IPS-20b (cell line): ENCODE measurements around the gene SLC49A3.

Experiments
- H3K27ac ChIP-seq: one replicate; pipeline ENCODE4 v1.5.1; 2013; ENCODE audit warnings: low read length
- H3K27me3 ChIP-seq: 2 replicates; pipeline ENCODE4 v1.6.1; 2013; ENCODE audit warnings: mild to moderate bottlenecking, low read length, inconsistent platforms; ENCODE audit not compliant: insufficient read depth
- H3K36me3 ChIP-seq: 2 replicates; pipeline ENCODE4 v1.6.1; 2013; ENCODE audit warnings: low read depth, mild to moderate bottlenecking, inconsistent platforms, low read length, moderate library complexity; ENCODE audit not compliant: insufficient read depth
- H3K4me1 ChIP-seq: 2 replicates; pipeline ENCODE4 v1.6.1; 2013; ENCODE audit warnings: mild to moderate bottlenecking, control low read depth, inconsistent platforms, low read length, moderate library complexity; ENCODE audit not compliant: insufficient read depth
- H3K4me3 ChIP-seq: 2 replicates; pipeline ENCODE4 v1.5.1; 2013; ENCODE audit warnings: mild to moderate bottlenecking, low read length, inconsistent platforms
- H3K9ac ChIP-seq: 2 replicates; pipeline ENCODE4 v1.6.1; 2013; ENCODE audit warnings: low read depth, mild to moderate bottlenecking, inconsistent platforms, low read length, moderate library complexity
- H3K9me3 ChIP-seq: 2 replicates; pipeline ENCODE4 v1.6.1; 2013; ENCODE audit warnings: mild to moderate bottlenecking, low read depth, low read length, inconsistent platforms; ENCODE audit not compliant: insufficient read depth

SLC49A3 gene

GRCh38 chr4:683247-683897 lies 5.6 kb downstream of the SLC49A3 start:
- Histone ChIP-seq H3K9ac (no peak overlapping the region), H3K27ac (no peak overlapping the region)

DNA sequence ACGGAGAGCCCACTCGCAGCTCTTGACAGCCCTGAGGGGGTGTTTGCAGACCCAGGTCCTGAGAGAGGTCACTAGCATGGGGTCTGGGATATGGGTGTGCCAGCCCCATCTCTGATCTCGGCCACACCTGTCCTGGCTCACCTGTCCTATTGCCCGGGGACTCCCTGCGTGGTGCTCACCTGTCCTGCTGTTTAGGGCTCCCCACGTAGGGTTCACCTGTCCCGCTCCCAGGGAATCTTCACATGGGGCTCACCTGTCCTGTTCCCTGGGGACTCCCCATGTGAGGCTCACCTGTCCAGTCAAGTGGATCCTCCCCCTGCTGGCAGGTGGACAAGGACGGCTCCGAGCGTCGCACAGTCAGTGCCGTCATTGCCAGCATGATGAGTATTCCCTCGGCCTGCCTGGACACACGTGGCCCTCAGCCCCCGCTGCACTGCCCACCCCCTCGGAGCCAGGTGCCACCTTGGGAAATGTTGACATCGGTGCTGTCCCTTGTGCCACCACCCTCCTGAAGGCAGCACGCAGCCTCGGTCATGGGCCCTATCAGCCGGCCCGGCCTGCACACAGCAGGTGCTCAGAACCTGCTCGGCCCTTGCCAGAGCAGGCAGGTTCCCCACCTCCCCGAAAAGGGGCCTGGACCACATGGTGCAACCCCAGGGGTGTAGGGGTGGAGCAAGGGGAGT lies 6.3 kb downstream of the SLC49A3 start:
- Histone ChIP-seq H3K27ac (no peak overlapping the region), H3K4me3 (no peak overlapping the region), H3K9me3 (no peaks in the 10 kb centered on the region), H3K4me1 (peaks cover 5% of the 10 kb centered on the region), H3K36me3 (no peaks in the 10 kb centered on the region), H3K27me3 (peaks cover 6% of the 10 kb centered on the region; the same call in 1 of the 2 replicates), H3K9ac (no peak overlapping the region)

More at GRCh38 chr4:683247-683897, 5.6 kb downstream of the SLC49A3 start:
- Histone ChIP-seq H3K27me3 (peaks cover 13% of the 10 kb centered on the region; the same call in 1 of the 2 replicates), H3K4me1 (peaks cover 5% of the 10 kb centered on the region), H3K4me3 (no peak overlapping the region), H3K9me3 (no peaks in the 10 kb centered on the region), H3K36me3 (no peaks in the 10 kb centered on the region)

DNA sequence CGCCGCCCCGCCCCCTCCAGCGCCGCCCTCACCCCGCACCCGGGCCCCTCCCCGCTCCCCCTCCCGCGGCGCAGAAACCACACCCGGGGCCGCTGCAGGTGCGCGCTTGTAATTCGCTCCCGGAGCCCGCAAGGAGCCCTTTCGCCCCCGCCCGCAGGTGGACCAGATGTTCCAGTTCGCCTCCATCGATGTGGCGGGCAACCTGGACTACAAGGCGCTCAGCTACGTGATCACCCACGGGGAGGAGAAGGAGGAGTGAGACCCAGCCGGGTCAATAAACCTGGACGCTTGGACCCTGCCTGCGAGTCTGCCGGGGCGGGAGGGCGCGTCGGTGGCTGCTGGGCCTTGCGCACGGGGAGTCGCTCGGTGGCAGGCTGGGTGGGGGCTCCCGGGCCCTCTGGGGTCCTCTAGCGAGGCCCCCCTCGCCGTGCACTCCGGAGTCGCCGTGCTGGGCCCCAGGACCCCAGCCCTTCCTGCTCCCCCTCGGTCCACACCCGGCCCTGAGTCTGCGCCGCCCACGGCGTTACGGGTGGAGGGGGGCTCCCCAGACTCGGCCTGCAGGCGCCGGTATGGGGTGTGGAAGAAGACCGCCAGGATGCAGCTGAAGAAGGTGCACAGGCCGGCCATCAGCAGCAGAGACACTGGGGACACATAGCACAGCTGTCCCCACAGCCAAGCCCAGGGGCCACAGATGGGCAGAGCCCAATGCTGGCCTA lies 7.1 kb downstream of the SLC49A3 start:
- Histone ChIP-seq H3K27ac (no peak overlapping the region), H3K36me3 (no peaks in the 10 kb centered on the region), H3K9me3 (no peaks in the 10 kb centered on the region), H3K27me3 (peaks cover 6% of the 10 kb centered on the region; the same call in 1 of the 2 replicates), H3K9ac (no peak overlapping the region), H3K4me3 (no peak overlapping the region), H3K4me1 (peaks cover 5% of the 10 kb centered on the region)

- no peaks in the 10 kb centered on the region for H3K36me3 ChIP-seq
- peak overlapping the region; percentile 68 for H3K4me3 ChIP-seq
- peaks cover 6% of the 10 kb centered on the region; the same call in 1 of the 2 replicates for H3K27me3 ChIP-seq
- no peak overlapping the region; the same call in 1 of the 2 replicates for H3K9ac ChIP-seq
- H3K9me3 ChIP-seq, result no peaks in the 10 kb centered on the region
- H3K4me1 ChIP-seq, result peaks cover 5% of the 10 kb centered on the region
- H3K27ac ChIP-seq, result no peak overlapping the region
Observed at GRCh38 chr4:680928-681645, 7.9 kb downstream of the SLC49A3 start.

GRCh38 chr4:680551-680927 lies 8.4 kb downstream of the SLC49A3 start:
- H3K27me3 ChIP-seq, result peaks cover 6% of the 10 kb centered on the region; the same call in 1 of the 2 replicates
- H3K4me3 ChIP-seq, result peak overlapping the region; percentile 68
- no peaks in the 10 kb centered on the region for H3K9me3 ChIP-seq
- no peak overlapping the region for H3K27ac ChIP-seq
- H3K36me3 ChIP-seq, result no peaks in the 10 kb centered on the region
- H3K9ac ChIP-seq, result no peak overlapping the region; the same call in 1 of the 2 replicates
- H3K4me1 ChIP-seq, result peaks cover 5% of the 10 kb centered on the region

GRCh38 chr4:680091-680490 lies 8.9 kb downstream of the SLC49A3 start:
- no peaks in the 10 kb centered on the region for H3K9me3 ChIP-seq
- H3K4me1 ChIP-seq, result peaks cover 5% of the 10 kb centered on the region
- no peak overlapping the region for H3K27ac ChIP-seq
- H3K4me3 ChIP-seq, result peak overlapping the region; percentile 68; the same call in 1 of the 2 replicates
- no peak overlapping the region for H3K9ac ChIP-seq
- H3K27me3 ChIP-seq, result peaks cover 6% of the 10 kb centered on the region; the same call in 1 of the 2 replicates
- no peaks in the 10 kb centered on the region for H3K36me3 ChIP-seq

DNA sequence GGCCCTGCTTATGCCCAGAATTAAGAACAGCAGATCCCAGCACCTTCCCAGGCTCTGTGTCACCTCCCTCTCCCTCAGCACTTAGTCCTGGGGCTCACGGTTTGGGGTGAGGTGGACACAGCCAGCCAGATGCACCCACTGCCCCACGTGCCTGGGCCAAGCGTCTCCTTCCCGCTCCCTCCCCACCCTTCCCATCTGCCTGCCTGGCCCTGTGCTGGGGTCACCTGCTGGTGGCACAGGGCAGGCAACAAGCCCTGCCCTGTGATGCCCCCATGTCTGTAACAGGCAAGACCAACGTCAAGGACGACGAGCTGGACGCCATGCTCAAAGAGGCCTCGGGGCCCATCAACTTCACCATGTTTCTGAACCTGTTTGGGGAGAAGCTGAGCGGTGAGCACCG lies 9.3 kb downstream of the SLC49A3 start:
- no peaks in the 10 kb centered on the region for H3K9me3 ChIP-seq
- H3K27ac ChIP-seq, result no peak overlapping the region
- H3K36me3 ChIP-seq, result no peaks in the 10 kb centered on the region
- H3K4me1 ChIP-seq, result peaks cover 5% of the 10 kb centered on the region
- H3K27me3 ChIP-seq, result peaks cover 6% of the 10 kb centered on the region; the same call in 1 of the 2 replicates
- no peak overlapping the region for H3K9ac ChIP-seq
- H3K4me3 ChIP-seq, result no peak overlapping the region

GRCh38 chr4:679104-679481 lies 9.9 kb downstream of the SLC49A3 start:
- Histone ChIP-seq H3K4me1 (peaks cover 5% of the 10 kb centered on the region), H3K4me3 (no peak overlapping the region), H3K27ac (no peak overlapping the region), H3K9ac (no peak overlapping the region), H3K36me3 (no peaks in the 10 kb centered on the region), H3K9me3 (no peaks in the 10 kb centered on the region), H3K27me3 (peaks cover 6% of the 10 kb centered on the region; the same call in 1 of the 2 replicates)

- Histone ChIP-seq H3K9me3 (no peaks in the 10 kb centered on the region), H3K4me3 (no peak overlapping the region), H3K9ac (no peak overlapping the region), H3K36me3 (no peaks in the 10 kb centered on the region), H3K4me1 (peaks cover 5% of the 10 kb centered on the region), H3K27me3 (peaks cover 6% of the 10 kb centered on the region; the same call in 1 of the 2 replicates), H3K27ac (no peak overlapping the region)
Observed at GRCh38 chr4:678331-679103, 10.4 kb downstream of the SLC49A3 start.

- no peak overlapping the region for H3K27ac ChIP-seq
- peaks cover 6% of the 10 kb centered on the region; the same call in 1 of the 2 replicates for H3K27me3 ChIP-seq
- no peaks in the 10 kb centered on the region for H3K9me3 ChIP-seq
- peaks cover 6% of the 10 kb centered on the region for H3K36me3 ChIP-seq
- H3K4me3 ChIP-seq, result no peak overlapping the region
- H3K4me1 ChIP-seq, result peaks cover 5% of the 10 kb centered on the region
- no peak overlapping the region for H3K9ac ChIP-seq
Observed at GRCh38 chr4:677431-678293, 11.3 kb downstream of the SLC49A3 start.
